ENCODE measurements around the gene LRIG3. TPM values are rescaled to one million over a fixed set of nuclear protein-coding genes. Genes with fewer than 3 reads are reported as not detected.

Gene LRIG3
- total RNA-seq, 2 donors from 2014 or later, result 68.6 to 71.6 TPM

GRCh38 chr12:58922849-58923248, 2.5 kb upstream of the LRIG3 start:
- TF ChIP-seq POLR2A (IDR thresholded peaks at IDR 0.05) (no peak), CTCF (IDR thresholded peaks at IDR 0.05) (no peak)
- Histone ChIP-seq H3K27me3 (no peaks in the 10 kb centered on the region), H3K9me3 (no peaks in the 10 kb centered on the region), H3K36me3 (replicated peaks in 1 of 2; ENCODE audit: insufficient read depth in 1 of 2, low read depth in 2 of 2) (no peaks in the 10 kb centered on the region), H3K4me3 (no peak overlapping the region), H3K27ac (peak overlapping the region in 3 of 4 donors; percentile 6 to 98 (median 9)), H3K4me1 (peaks cover 63% of the 10 kb centered on the region)
- intact Hi-C loops (cut with DNase I), result no loop called here
- no peak for ATAC-seq
- DNase-seq, result no peak

GRCh38 chr12:58920961-58921861, 907 bp upstream of the LRIG3 start:
- no peak for ATAC-seq
- Histone ChIP-seq H3K9me3 (no peaks in the 10 kb centered on the region), H3K27me3 (no peaks in the 10 kb centered on the region), H3K27ac (peak overlapping the region; percentile 94 to 98 (median 96)), H3K36me3 (replicated peaks in 1 of 2; ENCODE audit: insufficient read depth in 1 of 2, low read depth in 2 of 2) (no peaks in the 10 kb centered on the region), H3K4me3 (peak overlapping the region in 1 of 2 donors; percentile 90), H3K4me1 (peaks cover 58% of the 10 kb centered on the region)
- peak in 3 of 4 donors; percentile 28 to 43 (median 37) for DNase-seq
- no peak for TF ChIP-seq CTCF (IDR thresholded peaks at IDR 0.05)
- no peak for TF ChIP-seq POLR2A (IDR thresholded peaks at IDR 0.05)
- intact Hi-C loops (cut with DNase I), result no loop called here
- 19 to 22% methylated on average over 15 of the region's 15 CpGs for WGBS, 2 donors

- peak; percentile 49 for ATAC-seq
- 0 to 1% methylated on average over 32 to 50 of the region's 50 CpGs for WGBS, 2 donors
- intact Hi-C loops (cut with DNase I), result no loop called here
- Histone ChIP-seq H3K4me3 (peak overlapping the region; percentile 84 to 90), H3K36me3 (replicated peaks in 1 of 2; ENCODE audit: insufficient read depth in 1 of 2, low read depth in 2 of 2) (no peaks in the 10 kb centered on the region), H3K9me3 (no peaks in the 10 kb centered on the region), H3K4me1 (peaks cover 59% of the 10 kb centered on the region), H3K27me3 (no peaks in the 10 kb centered on the region), H3K27ac (peak overlapping the region; percentile 94 to 98 (median 96))
- TF ChIP-seq POLR2A (IDR thresholded peaks at IDR 0.05) (peak in 2 of 3 donors; percentile 54), CTCF (IDR thresholded peaks at IDR 0.05) (no peak)
- DNase-seq, result peak; percentile 42 to 62 (median 48)
Measured at GRCh38 chr12:58919231-58920101, 838 bp downstream of the LRIG3 start.

- intact Hi-C loops (cut with DNase I), result no loop called here
- WGBS, 2 donors, result 5% methylated on average over 4 of the region's 4 CpGs
- Histone ChIP-seq H3K27me3 (no peaks in the 10 kb centered on the region), H3K36me3 (replicated peaks in 1 of 2; ENCODE audit: insufficient read depth in 1 of 2, low read depth in 2 of 2) (no peaks in the 10 kb centered on the region), H3K4me3 (peak overlapping the region; percentile 84 to 90), H3K4me1 (peaks cover 59% of the 10 kb centered on the region), H3K27ac (peak overlapping the region; percentile 35 to 98 (median 96)), H3K9me3 (no peaks in the 10 kb centered on the region)
- no peak for TF ChIP-seq POLR2A (IDR thresholded peaks at IDR 0.05)
- no peak for TF ChIP-seq CTCF (IDR thresholded peaks at IDR 0.05)
- no peak for ATAC-seq
- DNase-seq, result no peak
Measured at GRCh38 chr12:58918469-58918844, 1.8 kb downstream of the LRIG3 start.
